Measurements from ENCODE around the gene FEN1.

- TF ChIP-seq CTCF (IDR thresholded peaks at IDR 0.05), result no peak
- no peak for TF ChIP-seq POLR2A (IDR thresholded peaks at IDR 0.05; ENCODE audit: low read depth)
- TF ChIP-seq POLR2AphosphoS5 (IDR thresholded peaks at IDR 0.05), result no peak
Measured at GRCh38 chr11:61795876-61796526, 3.3 kb downstream of the FEN1 start.

Data from esophagus muscularis mucosa (tissue), 3 donors.